ENCODE measurements around the gene HDAC9. TPM values are rescaled to one million over a fixed set of nuclear protein-coding genes. Genes with fewer than 3 reads are reported as not detected.

Gene HDAC9
- total RNA-seq, 1 experiment from 2014 or later = 14.7 TPM

GRCh38 chr7:18680576-18680975 is 185.0 kb downstream of the HDAC9 start:
- Histone ChIP-seq H3K27me3 (ENCODE audit: insufficient read depth, low read depth) (no peaks in the 10 kb centered on the region), H3K9me3 (ENCODE audit: insufficient read depth, low read depth) (0 out of 2 replicates have a peak, but pooled peaks cover 4% of the 10 kb centered on the region), H3K4me3 (no peak overlapping the region), H2AFZ (no peak overlapping the region), H3K36me3 (ENCODE audit: low read depth) (no peaks in the 10 kb centered on the region), H4K20me1 (ENCODE audit: insufficient read depth) (no peaks in the 10 kb centered on the region), H3K27ac (no peak overlapping the region), H3K4me2 (no peak overlapping the region), H3K79me2 (ENCODE audit: low read depth) (no peaks in the 10 kb centered on the region), H3K9me2 (ENCODE audit: insufficient read depth) (no peaks in the 10 kb centered on the region), H3K4me1 (replicated peaks; ENCODE audit: insufficient read depth) (no peaks in the 10 kb centered on the region), H3F3A (ENCODE audit: insufficient read depth, low read depth) (no peaks in the 10 kb centered on the region)
- no TSS peak for BruUV-seq (replicated peaks)
- TF ChIP-seq CTCF (conservative IDR thresholded peaks at IDR 0.05) (no peak), EZH2 (IDR thresholded peaks at IDR 0.05; ENCODE audit: low read depth) (no peak)
- no peak for DNase-seq
- POLR2A ChIA-PET (ENCODE audit: unreplicated experiment) = no interaction called here
- intact Hi-C loops (cut with micrococcal nuclease; ENCODE audit: unreplicated experiment) = no loop called here
- CTCF ChIA-PET = no interaction called here

GRCh38 chr7:18684916-18685315 is 189.4 kb downstream of the HDAC9 start:
- ChIA-PET POLR2A (ENCODE audit: unreplicated experiment) (no interaction called here), CTCF (no interaction called here)
- TF ChIP-seq CTCF (conservative IDR thresholded peaks at IDR 0.05) (no peak), EZH2 (IDR thresholded peaks at IDR 0.05; ENCODE audit: low read depth) (no peak)
- no peak overlapping the region for H3K4me3 ChIP-seq
- no peaks in the 10 kb centered on the region for H3F3A ChIP-seq (ENCODE audit: insufficient read depth, low read depth)
- H3K79me2 ChIP-seq (ENCODE audit: low read depth) = no peaks in the 10 kb centered on the region
- H4K20me1 ChIP-seq (ENCODE audit: insufficient read depth) = no peaks in the 10 kb centered on the region
- H3K27me3 ChIP-seq (ENCODE audit: insufficient read depth, low read depth) = no peaks in the 10 kb centered on the region
- no peaks in the 10 kb centered on the region for H3K4me1 ChIP-seq (replicated peaks; ENCODE audit: insufficient read depth)
- no peaks in the 10 kb centered on the region for H3K9me3 ChIP-seq (ENCODE audit: insufficient read depth, low read depth)
- H2AFZ ChIP-seq = no peak overlapping the region
- BruUV-seq (replicated peaks) = no TSS peak
- no peaks in the 10 kb centered on the region for H3K9me2 ChIP-seq (ENCODE audit: insufficient read depth)
- intact Hi-C loops (cut with micrococcal nuclease; ENCODE audit: unreplicated experiment) = no loop called here
- H3K4me2 ChIP-seq = no peak overlapping the region
- no peak overlapping the region for H3K27ac ChIP-seq
- no peak for DNase-seq
- H3K36me3 ChIP-seq (ENCODE audit: low read depth) = no peaks in the 10 kb centered on the region

- H3K36me3 ChIP-seq (ENCODE audit: low read depth) = no peaks in the 10 kb centered on the region
- CTCF ChIA-PET = no interaction called here
Observed at GRCh38 chr7:18685971-18686370, 190.4 kb downstream of the HDAC9 start.

More at GRCh38 chr7:18685971-18686370, 190.4 kb downstream of the HDAC9 start:
- H3K4me2 ChIP-seq = no peak overlapping the region
- no peaks in the 10 kb centered on the region for H3F3A ChIP-seq (ENCODE audit: insufficient read depth, low read depth)
- H3K9me3 ChIP-seq (ENCODE audit: insufficient read depth, low read depth) = no peaks in the 10 kb centered on the region
- POLR2A ChIA-PET (ENCODE audit: unreplicated experiment) = no interaction called here
- TF ChIP-seq CTCF (conservative IDR thresholded peaks at IDR 0.05) = no peak
- TF ChIP-seq EZH2 (IDR thresholded peaks at IDR 0.05; ENCODE audit: low read depth) = no peak
- H3K79me2 ChIP-seq (ENCODE audit: low read depth) = no peaks in the 10 kb centered on the region
- DNase-seq = no peak
- no peak overlapping the region for H2AFZ ChIP-seq
- H3K4me1 ChIP-seq (replicated peaks; ENCODE audit: insufficient read depth) = no peaks in the 10 kb centered on the region
- no peak overlapping the region for H3K4me3 ChIP-seq
- no peaks in the 10 kb centered on the region for H4K20me1 ChIP-seq (ENCODE audit: insufficient read depth)
- no peak overlapping the region for H3K27ac ChIP-seq
- H3K27me3 ChIP-seq (ENCODE audit: insufficient read depth, low read depth) = no peaks in the 10 kb centered on the region
- intact Hi-C loops (cut with micrococcal nuclease; ENCODE audit: unreplicated experiment) = no loop called here
- BruUV-seq (replicated peaks) = no TSS peak
- H3K9me2 ChIP-seq (ENCODE audit: insufficient read depth) = no peaks in the 10 kb centered on the region

Data from PC-9 (cell line).